Muscle layer of colon (tissue), 2 donors: ENCODE results near the gene S100A12.

Experiments
- H3K27ac ChIP-seq: one replicate; pipeline ENCODE4 v1.7.0; 2013; ENCODE audit warnings: low read depth, mild to moderate bottlenecking, low read length, moderate library complexity
- H3K27me3 ChIP-seq, 2 donors: one replicate each; pipeline ENCODE4 v1.7.0; 2013; ENCODE audit warnings: low read length in 2 of 2, mild to moderate bottlenecking in 2 of 2; ENCODE audit not compliant: insufficient read depth in 2 of 2, control insufficient read depth in 1 of 2
- H3K36me3 ChIP-seq: one replicate; pipeline ENCODE4 v1.7.0; 2013; ENCODE audit warnings: mild to moderate bottlenecking, low read length; ENCODE audit not compliant: insufficient read depth
- H3K4me1 ChIP-seq: one replicate; pipeline ENCODE4 v1.7.0; 2013; ENCODE audit warnings: mild to moderate bottlenecking, low read length; ENCODE audit not compliant: insufficient read depth
- H3K4me3 ChIP-seq, 2 donors: one replicate each; pipeline ENCODE4 v1.7.0; 2013; ENCODE audit warnings: low read length in 2 of 2, low read depth in 1 of 2, mild to moderate bottlenecking in 1 of 2, moderate library complexity in 1 of 2
- H3K9ac ChIP-seq: one replicate; pipeline ENCODE4 v1.7.0; 2013; ENCODE audit warnings: low read length
- H3K9me3 ChIP-seq: one replicate; pipeline ENCODE4 v1.7.0; 2013; ENCODE audit warnings: mild to moderate bottlenecking, low read length
- donor health status: abdominal sarcoma.
- donor health status: Adenocarcinoma of cecum.

Gene S100A12

GRCh38 chr1:153337980-153338853 lies 37.2 kb downstream of the S100A12 start:
- Histone ChIP-seq H3K4me1 (no peaks in the 10 kb centered on the region), H3K36me3 (no peaks in the 10 kb centered on the region), H3K4me3 (no peak overlapping the region), H3K27me3 (no peaks in the 10 kb centered on the region), H3K9ac (no peak overlapping the region), H3K9me3 (no peaks in the 10 kb centered on the region), H3K27ac (no peak overlapping the region)

- Histone ChIP-seq H3K4me3 (no peak overlapping the region), H3K27ac (no peak overlapping the region), H3K9me3 (no peaks in the 10 kb centered on the region), H3K9ac (no peak overlapping the region), H3K27me3 (no peaks in the 10 kb centered on the region), H3K36me3 (no peaks in the 10 kb centered on the region), H3K4me1 (no peaks in the 10 kb centered on the region)
Measured at GRCh38 chr1:153336650-153337049, 38.8 kb downstream of the S100A12 start.

GRCh38 chr1:153333902-153334301 lies 41.5 kb downstream of the S100A12 start:
- Histone ChIP-seq H3K4me3 (no peak overlapping the region), H3K4me1 (no peaks in the 10 kb centered on the region), H3K27me3 (no peaks in the 10 kb centered on the region), H3K9ac (no peak overlapping the region), H3K9me3 (no peaks in the 10 kb centered on the region), H3K27ac (no peak overlapping the region), H3K36me3 (no peaks in the 10 kb centered on the region)

GRCh38 chr1:153324912-153325311 lies 50.5 kb downstream of the S100A12 start:
- peaks cover 13% of the 10 kb centered on the region for H3K9me3 ChIP-seq
- H3K27ac ChIP-seq, result no peak overlapping the region

More at GRCh38 chr1:153324912-153325311, 50.5 kb downstream of the S100A12 start:
- no peak overlapping the region for H3K9ac ChIP-seq
- H3K27me3 ChIP-seq, result no peaks in the 10 kb centered on the region
- H3K36me3 ChIP-seq, result no peaks in the 10 kb centered on the region
- no peak overlapping the region for H3K4me3 ChIP-seq
- no peaks in the 10 kb centered on the region for H3K4me1 ChIP-seq
